ENCODE results near the gene SLC6A11. TPM values are rescaled to one million over a fixed set of nuclear protein-coding genes. Genes with fewer than 3 reads are reported as not detected.

SLC6A11 gene
- total RNA-seq, 4 donors from 2014 or later: 0.30 to 0.44 (median 0.42) TPM; not detected in 1

- peaks cover 0 to 13% of the 10 kb centered on the region in 2 donors for H3K27me3 ChIP-seq
- no peak overlapping the region for H3K27ac ChIP-seq
- peaks cover 0 to 16% (median 2%) of the 10 kb centered on the region in 4 donors for H3K9me3 ChIP-seq
- H3K36me3 ChIP-seq: no peaks in the 10 kb centered on the region
- no peak for DNase-seq (ENCODE audit: low spot score in 2 of 2)
- H3K4me1 ChIP-seq: no peaks in the 10 kb centered on the region
- 81 to 83% methylated on average over 5 of the region's 5 CpGs for WGBS, 2 donors
- TF ChIP-seq POLR2A (IDR thresholded peaks at IDR 0.05): no peak
- TF ChIP-seq CTCF (IDR thresholded peaks at IDR 0.05): no peak
- TF ChIP-seq EP300 (IDR thresholded peaks at IDR 0.05): no peak
- H3K4me3 ChIP-seq: no peak overlapping the region
Observed at GRCh38 chr3:10822055-10822454, 6.0 kb downstream of the SLC6A11 start.

GRCh38 chr3:10822708-10823515 lies 6.9 kb downstream of the SLC6A11 start:
- Histone ChIP-seq H3K27me3 (peaks cover 0 to 7% of the 10 kb centered on the region in 2 donors), H3K4me3 (no peak overlapping the region), H3K27ac (no peak overlapping the region), H3K36me3 (no peaks in the 10 kb centered on the region), H3K4me1 (no peaks in the 10 kb centered on the region), H3K9me3 (peaks cover 0 to 16% (median 2%) of the 10 kb centered on the region in 4 donors)
- no peak for DNase-seq (ENCODE audit: low spot score in 2 of 2)
- 75 to 77% methylated on average over 5 of the region's 5 CpGs for WGBS, 2 donors
- no peak for TF ChIP-seq POLR2A (IDR thresholded peaks at IDR 0.05)
- TF ChIP-seq CTCF (IDR thresholded peaks at IDR 0.05): no peak
- TF ChIP-seq EP300 (IDR thresholded peaks at IDR 0.05): no peak

- DNase-seq (ENCODE audit: low spot score in 2 of 2): no peak
- Histone ChIP-seq H3K4me3 (no peak overlapping the region), H3K27me3 (peaks cover 0 to 5% of the 10 kb centered on the region in 2 donors), H3K4me1 (no peaks in the 10 kb centered on the region), H3K27ac (no peak overlapping the region), H3K36me3 (no peaks in the 10 kb centered on the region), H3K9me3 (peaks cover 0 to 16% (median 2%) of the 10 kb centered on the region in 4 donors)
- TF ChIP-seq POLR2A (IDR thresholded peaks at IDR 0.05): no peak
- no peak for TF ChIP-seq CTCF (IDR thresholded peaks at IDR 0.05)
- no peak for TF ChIP-seq EP300 (IDR thresholded peaks at IDR 0.05)
- 74 to 84% methylated on average over 2 of the region's 2 CpGs for WGBS, 2 donors
Observed at GRCh38 chr3:10823516-10823818, 7.4 kb downstream of the SLC6A11 start.

GRCh38 chr3:10824468-10824867 lies 8.4 kb downstream of the SLC6A11 start:
- H3K36me3 ChIP-seq: no peaks in the 10 kb centered on the region
- TF ChIP-seq EP300 (IDR thresholded peaks at IDR 0.05) (no peak), CTCF (IDR thresholded peaks at IDR 0.05) (no peak), POLR2A (IDR thresholded peaks at IDR 0.05) (no peak)
- H3K27ac ChIP-seq: no peak overlapping the region
- peaks cover 0 to 16% (median 2%) of the 10 kb centered on the region in 4 donors for H3K9me3 ChIP-seq
- 97 to 100% methylated on average over 1 of the region's 1 CpG for WGBS, 2 donors
- DNase-seq (ENCODE audit: low spot score in 2 of 2): no peak
- H3K27me3 ChIP-seq: no peaks in the 10 kb centered on the region
- H3K4me1 ChIP-seq: no peaks in the 10 kb centered on the region
- H3K4me3 ChIP-seq: no peak overlapping the region

GRCh38 chr3:10833855-10834414 lies 17.9 kb downstream of the SLC6A11 start:
- Histone ChIP-seq H3K4me1 (no peaks in the 10 kb centered on the region), H3K27me3 (no peaks in the 10 kb centered on the region), H3K36me3 (no peaks in the 10 kb centered on the region), H3K4me3 (no peak overlapping the region), H3K9me3 (no peaks in the 10 kb centered on the region), H3K27ac (no peak overlapping the region)
- DNase-seq (ENCODE audit: low spot score in 2 of 2): no peak
- WGBS, 2 donors: 64 to 70% methylated on average over 3 of the region's 3 CpGs
- TF ChIP-seq POLR2A (IDR thresholded peaks at IDR 0.05) (no peak), CTCF (IDR thresholded peaks at IDR 0.05) (no peak), EP300 (IDR thresholded peaks at IDR 0.05) (no peak)

Measured in tibial nerve (tissue), 4 donors.